IPS DF 4.7 (cell line): ENCODE data around the gene UBA1.

Source experiments
- DNase-seq: peaks from one replicate; pipeline ENCODE4 v3.0.0-alpha.2; 2013; ENCODE audit warnings: low spot score; ENCODE audit errors: extremely low read depth

UBA1 gene

GRCh38 chrX:47228550-47229270, 35.1 kb downstream of the UBA1 start:
- no peak for DNase-seq

GRCh38 chrX:47229427-47229826, 35.8 kb downstream of the UBA1 start:
- no peak for DNase-seq

- DNase-seq, result no peak
These were observed 36.7 kb downstream of the UBA1 start for GRCh38 chrX:47230136-47230868.

GRCh38 chrX:47231167-47231566, 37.5 kb downstream of the UBA1 start:
- no peak for DNase-seq

GRCh38 chrX:47232197-47232802, 38.7 kb downstream of the UBA1 start:
- no peak for DNase-seq

- DNase-seq, result no peak
These were observed 39.2 kb downstream of the UBA1 start, which contains the start of gene USP11 for GRCh38 chrX:47232803-47233332. Gene USP11, plus strand, starts transcription at chrX:47233009. Its CDS starts 35 bp downstream, at chrX:47233044.

GRCh38 chrX:47233333-47234113, 39.9 kb downstream of the UBA1 start:
- peak; percentile 46 for DNase-seq

GRCh38 chrX:47234583-47234982, 41.0 kb downstream of the UBA1 start:
- no peak for DNase-seq

GRCh38 chrX:47235691-47236103, 42.1 kb downstream of the UBA1 start:
- DNase-seq, result no peak

GRCh38 chrX:47239199-47239598, 45.6 kb downstream of the UBA1 start:
- DNase-seq, result no peak

- DNase-seq, result no peak
These were observed 46.4 kb downstream of the UBA1 start for GRCh38 chrX:47239898-47240545.

GRCh38 chrX:47240619-47241018, 47.0 kb downstream of the UBA1 start:
- DNase-seq, result no peak

GRCh38 chrX:47241201-47242011, 47.8 kb downstream of the UBA1 start:
- no peak for DNase-seq

GRCh38 chrX:47242321-47242720, 48.7 kb downstream of the UBA1 start:
- no peak for DNase-seq

GRCh38 chrX:47243351-47243750, 49.7 kb downstream of the UBA1 start:
- no peak for DNase-seq

- DNase-seq, result no peak
These were observed 51.0 kb downstream of the UBA1 start for GRCh38 chrX:47244676-47245075.

- no peak for DNase-seq
These were observed 51.5 kb downstream of the UBA1 start for GRCh38 chrX:47245156-47245555.

GRCh38 chrX:47247206-47247998, 53.8 kb downstream of the UBA1 start:
- DNase-seq, result no peak

- no peak for DNase-seq
These were observed 54.3 kb downstream of the UBA1 start for GRCh38 chrX:47247999-47248320.
